Glutamatergic neuron (in vitro differentiated cells): ENCODE data around the gene TRIAP1. TPM values are rescaled to one million over a fixed set of nuclear protein-coding genes. Genes with fewer than 3 reads are reported as not detected.
A peak's percentile ranks its signal among the peaks of the same experiment; 100 is the strongest.

Experiments
- DNase-seq: peaks from one replicate; pipeline ENCODE4 v3.0.0; 2022
- H3K27ac Mint-ChIP-seq: one replicate; pipeline ENCODE4 v1.8.0; 2020; ENCODE audit warnings: mild to moderate bottlenecking, mixed read lengths, inconsistent platforms; ENCODE audit not compliant: unreplicated experiment
- H3K27me3 Mint-ChIP-seq: one replicate; pipeline ENCODE4 v1.8.0; 2020; ENCODE audit warnings: mild to moderate bottlenecking, moderate library complexity, mixed read lengths, inconsistent platforms; ENCODE audit not compliant: unreplicated experiment
- H3K36me3 Mint-ChIP-seq: one replicate; pipeline ENCODE4 v1.8.0; 2020; ENCODE audit warnings: mild to moderate bottlenecking, mixed read lengths, inconsistent platforms; ENCODE audit not compliant: unreplicated experiment
- H3K4me1 Mint-ChIP-seq: one replicate; pipeline ENCODE4 v1.8.0; 2020; ENCODE audit warnings: mild to moderate bottlenecking, low read depth, mixed read lengths, inconsistent platforms; ENCODE audit not compliant: unreplicated experiment
- H3K4me3 Mint-ChIP-seq: one replicate; pipeline ENCODE4 v1.8.0; 2020; ENCODE audit warnings: mild to moderate bottlenecking, mixed read lengths, inconsistent platforms; ENCODE audit not compliant: unreplicated experiment
- H3K9me3 Mint-ChIP-seq: one replicate; pipeline ENCODE4 v1.8.0; 2020; ENCODE audit warnings: mild to moderate bottlenecking, moderate library complexity, mixed read lengths, inconsistent platforms; ENCODE audit not compliant: unreplicated experiment
- CTCF ChIP-seq: fragments of 200-600 bp; sonication (generic); IDR thresholded peaks from one replicate; pipeline ENCODE4 v1.5.0; 2021; ENCODE audit not compliant: partially characterized antibody, unreplicated experiment
- total RNA-seq: library from RNA; stranded (reverse); fragmentation: NEBNext Ultra II Directional; extraction: Animal tissue kit (Norgen Biotek cat#: 25700); gene quantifications from one replicate; pipeline ENCODE4 v1.2.1, GENCODE V29; 2021; ENCODE audit not compliant: unreplicated experiment

TRIAP1 gene
- total RNA-seq, 1 donor from 2014 or later = 25.2 TPM

DNA sequence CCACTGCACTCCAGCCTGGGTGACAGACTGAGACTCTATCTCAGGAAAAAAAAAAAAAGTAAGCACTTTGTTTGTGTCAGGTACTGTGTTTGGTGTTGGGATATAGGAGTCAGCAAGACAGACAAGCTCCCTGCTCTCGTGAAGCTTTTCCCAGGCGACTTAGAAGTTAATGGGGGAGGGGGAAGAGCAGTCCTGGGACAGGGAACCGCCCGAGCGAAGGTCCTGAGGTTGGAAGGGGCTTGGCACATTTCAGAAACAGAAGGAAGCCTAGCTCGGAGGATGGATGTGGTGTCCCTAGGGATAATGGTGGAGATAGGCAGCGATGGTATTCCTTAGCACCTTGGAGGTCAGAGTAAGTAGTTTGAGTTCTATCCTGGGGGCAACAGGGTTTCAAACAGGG is 16.8 kb downstream of the TRIAP1 start:
- Mint-ChIP-seq H3K27ac (no peak overlapping the region), H3K4me1 (peaks cover 4% of the 10 kb centered on the region), H3K27me3 (peaks cover 2% of the 10 kb centered on the region), H3K4me3 (peak overlapping the region; percentile 11), H3K36me3 (no peaks in the 10 kb centered on the region), H3K9me3 (no peaks in the 10 kb centered on the region)
- no peak for DNase-seq
- no peak for TF ChIP-seq CTCF

- no peak for TF ChIP-seq CTCF
- Mint-ChIP-seq H3K9me3 (no peaks in the 10 kb centered on the region), H3K4me3 (no peak overlapping the region), H3K36me3 (no peaks in the 10 kb centered on the region), H3K27me3 (peaks cover 2% of the 10 kb centered on the region), H3K27ac (no peak overlapping the region), H3K4me1 (peaks cover 4% of the 10 kb centered on the region)
- DNase-seq = no peak
Observed at GRCh38 chr12:120428597-120429229, 17.5 kb downstream of the TRIAP1 start.

- Mint-ChIP-seq H3K36me3 (no peaks in the 10 kb centered on the region), H3K4me1 (peaks cover 4% of the 10 kb centered on the region), H3K27me3 (peaks cover 2% of the 10 kb centered on the region), H3K4me3 (no peak overlapping the region), H3K27ac (no peak overlapping the region), H3K9me3 (no peaks in the 10 kb centered on the region)
- no peak for TF ChIP-seq CTCF
- no peak for DNase-seq
Observed at GRCh38 chr12:120425797-120426196, 20.4 kb downstream of the TRIAP1 start.

GRCh38 chr12:120422892-120423456 is 23.2 kb downstream of the TRIAP1 start:
- Mint-ChIP-seq H3K27ac (no peak overlapping the region), H3K4me1 (no peaks in the 10 kb centered on the region), H3K4me3 (no peak overlapping the region), H3K27me3 (no peaks in the 10 kb centered on the region), H3K36me3 (no peaks in the 10 kb centered on the region), H3K9me3 (no peaks in the 10 kb centered on the region)
- no peak for DNase-seq
- TF ChIP-seq CTCF = no peak

DNA sequence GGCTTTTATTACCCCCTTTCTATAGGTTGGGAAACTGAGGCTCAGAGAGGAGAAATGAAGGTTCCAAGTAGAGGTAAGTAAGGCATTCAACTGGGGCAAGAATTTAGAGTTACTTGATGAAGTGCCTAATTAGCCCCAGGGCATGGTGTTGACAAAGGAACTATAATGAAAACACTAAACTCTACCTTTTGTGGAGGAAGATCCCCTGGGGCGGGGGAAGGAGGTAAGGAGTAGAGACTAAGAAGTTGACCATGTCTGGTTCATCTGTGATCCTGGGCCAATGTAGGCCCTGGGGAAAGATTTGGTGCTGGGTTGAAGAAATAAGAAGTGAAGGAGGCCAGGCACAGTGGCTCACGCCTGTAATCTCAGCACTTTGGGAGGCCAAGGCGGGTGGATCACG is 24.5 kb downstream of the TRIAP1 start:
- DNase-seq = no peak
- no peak for TF ChIP-seq CTCF
- Mint-ChIP-seq H3K27ac (no peak overlapping the region), H3K4me3 (no peak overlapping the region), H3K27me3 (no peaks in the 10 kb centered on the region), H3K36me3 (no peaks in the 10 kb centered on the region), H3K4me1 (no peaks in the 10 kb centered on the region), H3K9me3 (no peaks in the 10 kb centered on the region)
